Measurements from ENCODE around the gene SCN3B. TPM values are rescaled to one million over a fixed set of nuclear protein-coding genes. Genes with fewer than 3 reads are reported as not detected.

Gene SCN3B
- total RNA-seq, 1 donor from 2014 or later, result not detected

Other genes starting within 250 kb of the SCN3B start
- 159 and 166 TPM in 2 replicates for gene GRAMD1B, start 224.4 kb downstream of the SCN3B start, total RNA-seq
- 19.2 and 22.3 TPM in 2 replicates for gene ZNF202, start 87.0 kb upstream of the SCN3B start, total RNA-seq
- gene OR6X1, start 99.9 kb upstream of the SCN3B start, total RNA-seq, result not detected in 2 replicates
- gene OR6M1, start 151.7 kb upstream of the SCN3B start, total RNA-seq, result not detected in 2 replicates
- not detected in 2 replicates for gene TMEM225, start 231.0 kb upstream of the SCN3B start, total RNA-seq
- not detected in 2 replicates for gene OR8D4, start 247.5 kb upstream of the SCN3B start, total RNA-seq

Data from activated T-helper 2 cell treated with anti-CD3 and anti-CD28 coated beads, Interferon-gamma antibody, Interleukin-2, Interleukin-4, amounts not matched to agents 10 μg/mL and 5 μg/mL and 100 μg/mL, durations not matched to agents 14 hours and 24 hours and 36 hours (primary cell).